PFSK-1 (cell line): Measurements from ENCODE around the gene TIAL1.

Experiments
- FOXP2 ChIP-seq: optimal IDR thresholded peaks from 2 replicates; pipeline ENCODE3; 2011; ENCODE audit warnings: borderline replicate concordance, control low read depth, inconsistent platforms; ENCODE audit not compliant: insufficient read depth; ENCODE audit errors: extremely low read length, extremely low read depth
- POLR2AphosphoS5 ChIP-seq: IDR thresholded peaks from 2 replicates; pipeline ENCODE4 v1.6.1; 2012; ENCODE audit warnings: low read depth, mild to moderate bottlenecking, control low read depth, low read length, moderate library complexity
- REST ChIP-seq, 2 experiments: IDR thresholded peaks; 2 replicates each; pipeline versions ENCODE4 v1.6.1 to v1.8.0; 2011 to 2012; ENCODE audit warnings: low read depth in 2 of 2, low read length in 2 of 2, control low read depth in 1 of 2, inconsistent platforms in 1 of 2, mild to moderate bottlenecking in 1 of 2, moderate library complexity in 1 of 2; ENCODE audit not compliant: insufficient read depth in 1 of 2
- SIN3A ChIP-seq: IDR thresholded peaks from 2 replicates; pipeline ENCODE4 v1.6.1; 2012; ENCODE audit warnings: mild to moderate bottlenecking, low read length, moderate library complexity, borderline replicate concordance; ENCODE audit not compliant: insufficient read depth
- TAF1 ChIP-seq: IDR thresholded peaks from 2 replicates; pipeline ENCODE4 v1.6.1; 2012; ENCODE audit warnings: low read length, control low read depth, borderline replicate concordance; ENCODE audit not compliant: insufficient read depth

GRCh38 chr10:119542357-119542987, 54.3 kb downstream of the TIAL1 start, which contains the start of gene RGS10:
- peak; percentile 49; the same call in 1 of the 2 replicates for TF ChIP-seq TAF1
- TF ChIP-seq REST (IDR thresholded peaks at IDR 0.05; ENCODE audit: insufficient read depth in 1 of 2, low read depth in 2 of 2, low read length in 2 of 2): no peak
- TF ChIP-seq POLR2AphosphoS5: peak; percentile 75
- no peak for TF ChIP-seq SIN3A
- peak; percentile 57 for TF ChIP-seq FOXP2
